Stimulated activated CD4-positive, alpha-beta T cell treated with anti-CD3 and anti-CD28 coated beads, Interleukin-12 subunit alpha, Interleukin-12 subunit beta, amount 100 ng/mL, for 4 hours (primary cell): ENCODE results near the gene GFRA3.
"Not testable (repeated sequence)": the region's sequence is repeated elsewhere in the genome, so short reads cannot be mapped to it uniquely, and the experiment has no call there.

Experiments
- DNase-seq: peaks from one replicate; pipeline ENCODE4 v3.0.0-alpha.2; 2020

The GFRA3 gene

GRCh38 chr5:138274189-138274853 lies at the start of gene GFRA3:
GFRA3 (minus strand) TSS chr5:138274621; CDS start chr5:138274424, 197 bp downstream.
- peak; percentile 5 for DNase-seq

- not testable (repeated sequence) for DNase-seq
Measured at GRCh38 chr5:138318211-138318610, 43.8 kb upstream of the GFRA3 start.

- no peak for DNase-seq
Measured at GRCh38 chr5:138316355-138316754, 41.9 kb upstream of the GFRA3 start.

- no peak for DNase-seq
Measured at GRCh38 chr5:138315751-138316278, 41.4 kb upstream of the GFRA3 start.

GRCh38 chr5:138305797-138306196 lies 31.4 kb upstream of the GFRA3 start:
- no peak for DNase-seq

GRCh38 chr5:138303372-138303771 lies 29.0 kb upstream of the GFRA3 start:
- DNase-seq: no peak

GRCh38 chr5:138289296-138289695 lies 14.9 kb upstream of the GFRA3 start:
- no peak for DNase-seq

- DNase-seq: no peak
Measured at GRCh38 chr5:138287246-138287645, 12.8 kb upstream of the GFRA3 start.

GRCh38 chr5:138282920-138283742 lies 8.7 kb upstream of the GFRA3 start:
- DNase-seq: no peak

GRCh38 chr5:138280915-138281314 lies 6.5 kb upstream of the GFRA3 start:
- no peak for DNase-seq

GRCh38 chr5:138276402-138277054 lies 2.1 kb upstream of the GFRA3 start:
- DNase-seq: no peak

- no peak for DNase-seq
Measured at GRCh38 chr5:138275895-138276294, 1.5 kb upstream of the GFRA3 start.

- no peak for DNase-seq
Measured at GRCh38 chr5:138275379-138275782, 960 bp upstream of the GFRA3 start.

GRCh38 chr5:138273834-138274188 lies 610 bp downstream of the GFRA3 start:
- no peak for DNase-seq

- no peak for DNase-seq
Measured at GRCh38 chr5:138272681-138273080, 1.7 kb downstream of the GFRA3 start.

- DNase-seq: no peak
Measured at GRCh38 chr5:138271281-138271680, 3.1 kb downstream of the GFRA3 start.

- no peak for DNase-seq
Measured at GRCh38 chr5:138264183-138264582, 10.2 kb downstream of the GFRA3 start.

GRCh38 chr5:138263581-138263980 lies 10.8 kb downstream of the GFRA3 start:
- no peak for DNase-seq

GRCh38 chr5:138258704-138259292 lies 15.6 kb downstream of the GFRA3 start:
- no peak for DNase-seq

- DNase-seq: no peak
Measured at GRCh38 chr5:138257583-138257982, 16.8 kb downstream of the GFRA3 start.

- no peak for DNase-seq
Measured at GRCh38 chr5:138252944-138253343, 21.5 kb downstream of the GFRA3 start.

- DNase-seq: not testable (repeated sequence)
Measured at GRCh38 chr5:138247800-138248199, 26.6 kb downstream of the GFRA3 start.

- no peak for DNase-seq
Measured at GRCh38 chr5:138246822-138247221, 27.6 kb downstream of the GFRA3 start.
